Cardiac muscle cell (in vitro differentiated cells and primary cell): ENCODE measurements around the gene AGAP2. TPM values are rescaled to one million over a fixed set of nuclear protein-coding genes. Genes with fewer than 3 reads are reported as not detected.
A peak's percentile ranks its signal among the peaks of the same experiment; 100 is the strongest.

Source experiments
- DNase-seq, 2 donors: peaks; one replicate each; pipeline versions ENCODE4 v3.0.0 to v3.0.0-alpha.2; 2010 to 2017; ENCODE audit warnings: low read depth in 1 of 2, low spot score in 1 of 2
- H3K27ac ChIP-seq: fragments of 200-600 bp; sonication (generic); 2 replicates; pipeline ENCODE4 v1.5.1; 2016
- H3K27me3 ChIP-seq: fragments of 200-600 bp; sonication (generic); 2 replicates; pipeline ENCODE4 v1.6.0; 2016; ENCODE audit warnings: control low read depth
- H3K36me3 ChIP-seq: fragments of 200-600 bp; sonication (generic); 2 replicates; pipeline ENCODE4 v1.5.1; 2016; ENCODE audit warnings: control low read depth
- H3K4me1 ChIP-seq: fragments of 200-600 bp; sonication (generic); 2 replicates; pipeline ENCODE4 v1.8.1; 2017; ENCODE audit warnings: low read depth, mild to moderate bottlenecking, mixed run types
- H3K4me3 ChIP-seq: fragments of 200-600 bp; sonication (generic); 2 replicates; pipeline ENCODE4 v1.5.1; 2016; ENCODE audit warnings: mild to moderate bottlenecking
- H3K9me3 ChIP-seq: fragments of 200-600 bp; sonication (generic); 2 replicates; pipeline ENCODE4 v1.5.1; 2017; ENCODE audit warnings: low read depth, mild to moderate bottlenecking, control low read depth
- CTCF ChIP-seq: IDR thresholded peaks from 2 replicates; pipeline ENCODE4 v1.5.1; 2012; ENCODE audit warnings: low read depth, mild to moderate bottlenecking, low read length
- polyA plus RNA-seq: library from polyadenylated mRNA; unstranded; fragments of >200 nt; fragmentation: Nextera tagmentation; extraction: Ambion mirVana; gene quantifications from 2 replicates; pipeline ENCODE4 v1.2.1, GENCODE V29; 2016
- total RNA-seq: library from RNA; depleted of rRNA; stranded (reverse); fragments of >200 nt; gene quantifications from 2 replicates; pipeline ENCODE4 v1.2.3, GENCODE V29; 2016

The AGAP2 gene
- total and polyA plus RNA-seq, 2 experiments from 2014 or later, result 0.10 to 0.33 TPM

DNA sequence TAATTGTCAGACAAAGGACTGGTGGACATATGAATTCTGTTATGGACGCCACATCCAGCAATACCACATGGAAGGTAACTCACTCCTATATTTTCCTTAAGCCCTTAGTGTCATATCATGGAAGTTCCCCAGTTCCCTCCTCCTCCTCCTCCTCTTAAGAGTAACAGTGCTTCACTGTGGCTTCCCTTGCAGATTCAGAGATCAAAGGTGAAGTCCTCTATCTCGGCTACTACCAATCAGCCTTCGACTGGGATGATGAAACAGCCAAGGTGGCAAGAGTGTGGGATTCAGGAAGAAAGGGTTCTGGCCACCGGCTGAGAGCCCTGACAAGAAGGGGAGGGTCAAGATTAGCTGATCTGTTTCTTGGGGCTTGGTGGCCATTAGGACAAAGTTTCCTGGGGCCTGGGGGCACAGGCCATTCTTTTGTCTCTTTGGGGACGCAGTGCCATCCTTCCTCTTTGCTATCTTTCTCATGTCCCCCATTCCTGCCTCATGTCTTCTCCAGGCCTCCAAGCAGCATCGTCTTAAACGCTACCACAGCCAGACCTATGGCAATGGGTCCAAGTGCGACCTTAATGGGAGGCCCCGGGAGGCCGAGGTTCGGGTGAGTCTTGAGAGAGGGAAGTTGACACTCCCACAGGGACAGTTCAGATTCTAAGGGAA lies 42.6 kb downstream of the AGAP2 start:
- Histone ChIP-seq H3K27ac (no peak overlapping the region), H3K27me3 (no peaks in the 10 kb centered on the region), H3K4me1 (no peaks in the 10 kb centered on the region), H3K36me3 (peaks cover 6% of the 10 kb centered on the region), H3K4me3 (no peak overlapping the region), H3K9me3 (no peaks in the 10 kb centered on the region)
- DNase-seq, result no peak
- no peak for TF ChIP-seq CTCF

DNA sequence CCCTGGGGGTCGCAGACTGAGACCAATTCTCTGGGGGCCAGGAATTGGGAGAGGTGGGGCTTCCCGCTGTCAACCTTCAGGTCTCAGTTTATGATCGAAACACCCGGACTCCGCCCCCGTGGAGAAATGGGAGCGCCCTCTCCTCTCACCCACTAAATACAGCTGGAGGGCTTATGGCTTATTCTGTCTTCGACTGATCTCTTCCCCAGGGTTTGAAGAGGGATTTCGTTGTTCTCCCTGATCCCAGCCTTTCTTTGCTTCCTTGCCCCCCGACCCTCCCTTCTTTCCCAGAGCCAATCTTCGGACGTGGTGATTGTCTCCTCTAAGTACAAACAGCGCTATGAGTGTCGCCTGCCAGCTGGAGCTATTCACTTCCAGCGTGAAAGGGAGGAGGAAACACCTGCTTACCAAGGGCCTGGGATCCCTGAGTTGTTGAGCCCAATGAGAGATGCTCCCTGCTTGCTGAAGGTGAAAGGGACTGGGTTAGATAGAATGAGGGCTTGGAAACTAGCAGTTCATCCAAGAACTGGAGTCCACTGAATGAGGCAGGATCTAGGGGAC lies 44.0 kb downstream of the AGAP2 start:
- H3K36me3 ChIP-seq, result peaks cover 6% of the 10 kb centered on the region
- H3K4me1 ChIP-seq, result no peaks in the 10 kb centered on the region
- peak overlapping the region; percentile 85 for H3K27ac ChIP-seq
- peak; percentile 4 to 25 for DNase-seq
- H3K27me3 ChIP-seq, result no peaks in the 10 kb centered on the region
- H3K9me3 ChIP-seq, result no peaks in the 10 kb centered on the region
- no peak for TF ChIP-seq CTCF
- H3K4me3 ChIP-seq, result peak overlapping the region; percentile 96

DNA sequence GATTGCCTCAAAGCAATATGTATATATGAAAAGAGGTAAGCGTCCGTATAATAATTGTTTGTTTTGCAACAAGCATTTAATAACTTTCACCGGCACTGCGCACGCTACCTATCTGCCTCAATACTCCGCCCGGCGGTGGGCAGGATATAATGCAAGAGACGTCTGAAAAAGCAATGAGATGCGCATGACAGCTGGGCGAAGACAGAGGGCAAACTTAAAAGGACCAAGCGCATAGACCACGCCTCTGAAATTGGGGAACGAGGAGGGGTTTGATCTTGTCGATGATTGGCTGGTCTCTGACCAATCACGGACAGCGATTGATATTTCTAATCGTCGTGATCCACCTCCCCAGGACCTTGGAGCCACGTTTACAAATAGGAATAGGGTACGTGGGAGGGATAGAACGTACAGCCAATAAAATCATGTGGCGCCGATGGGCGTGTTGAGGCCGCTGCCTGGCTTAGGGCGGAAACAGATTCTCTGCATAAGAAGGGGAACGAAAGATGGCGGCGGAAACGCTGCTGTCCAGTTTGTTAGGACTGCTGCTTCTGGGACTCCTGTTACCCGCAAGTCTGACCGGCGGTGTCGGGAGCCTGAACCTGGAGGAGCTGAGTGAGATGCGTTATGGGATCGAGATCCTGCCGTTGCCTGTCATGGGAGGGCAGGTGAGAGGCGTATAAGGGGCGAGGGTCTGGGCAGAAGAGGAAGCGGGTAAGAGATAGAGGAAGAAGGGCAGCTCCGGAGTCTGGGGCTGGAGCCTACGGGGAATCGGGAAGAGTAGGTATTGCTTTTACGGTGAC lies 44.7 kb downstream of the AGAP2 start, which contains the start of gene OS9:
Gene OS9 (plus strand): TSS at position 474 of the 800 bp plus-strand sequence. CDS start 30 bp downstream, at position 504.
- Histone ChIP-seq H3K4me3 (peak within 1 kb of the TSS; percentile 96), H3K27me3 (no peaks in the 10 kb centered on the region), H3K9me3 (no peaks in the 10 kb centered on the region), H3K4me1 (no peaks in the 10 kb centered on the region), H3K27ac (peak within 1 kb of the TSS; percentile 85), H3K36me3 (peaks cover 6% of the 10 kb centered on the region)
- DNase-seq, result peak; percentile 99 to 100
- peak; percentile 75 for TF ChIP-seq CTCF

- H3K4me1 ChIP-seq, result no peaks in the 10 kb centered on the region
- no peak overlapping the region for H3K27ac ChIP-seq
- TF ChIP-seq CTCF, result no peak
- no peak overlapping the region for H3K4me3 ChIP-seq
- H3K36me3 ChIP-seq, result peaks cover 6% of the 10 kb centered on the region
- no peaks in the 10 kb centered on the region for H3K9me3 ChIP-seq
- no peaks in the 10 kb centered on the region for H3K27me3 ChIP-seq
- no peak for DNase-seq
These were observed 45.3 kb downstream of the AGAP2 start for GRCh38 chr12:57693317-57693658.

DNA sequence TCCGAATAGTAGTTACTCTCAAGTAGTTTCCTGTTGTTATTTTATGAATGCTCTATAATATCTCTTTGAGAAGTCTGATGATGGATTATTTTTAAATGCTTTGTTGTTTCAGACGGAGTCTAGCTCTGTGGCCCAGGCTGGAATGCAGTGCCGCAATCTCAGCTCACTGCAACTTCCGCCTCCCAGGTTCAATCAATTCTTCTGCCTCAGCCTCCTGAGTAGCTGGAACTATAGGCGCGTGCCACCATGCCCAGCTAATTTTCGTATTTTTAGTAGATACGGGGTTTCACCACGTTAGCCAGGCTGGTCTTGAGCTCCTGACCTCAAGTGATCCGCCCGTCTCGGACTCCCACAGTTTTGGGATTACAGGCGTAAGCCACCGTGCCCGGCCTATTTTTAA lies 46.0 kb downstream of the AGAP2 start:
- no peak for TF ChIP-seq CTCF

More for the DNA sequence above, 46.0 kb downstream of the AGAP2 start:
- Histone ChIP-seq H3K36me3 (peaks cover 3% of the 10 kb centered on the region), H3K9me3 (no peaks in the 10 kb centered on the region), H3K27ac (no peak overlapping the region), H3K4me1 (no peaks in the 10 kb centered on the region), H3K27me3 (no peaks in the 10 kb centered on the region), H3K4me3 (no peak overlapping the region)
- DNase-seq, result no peak
